IPS DF 19.7 (cell line): Measurements from ENCODE around the gene TCF4.
A peak's percentile ranks its signal among the peaks of the same experiment; 100 is the strongest.

ENCODE experiments used
- DNase-seq: peaks from one replicate; pipeline ENCODE4 v3.0.0-alpha.2; 2013; ENCODE audit warnings: low read depth, low spot score

The TCF4 gene

DNA sequence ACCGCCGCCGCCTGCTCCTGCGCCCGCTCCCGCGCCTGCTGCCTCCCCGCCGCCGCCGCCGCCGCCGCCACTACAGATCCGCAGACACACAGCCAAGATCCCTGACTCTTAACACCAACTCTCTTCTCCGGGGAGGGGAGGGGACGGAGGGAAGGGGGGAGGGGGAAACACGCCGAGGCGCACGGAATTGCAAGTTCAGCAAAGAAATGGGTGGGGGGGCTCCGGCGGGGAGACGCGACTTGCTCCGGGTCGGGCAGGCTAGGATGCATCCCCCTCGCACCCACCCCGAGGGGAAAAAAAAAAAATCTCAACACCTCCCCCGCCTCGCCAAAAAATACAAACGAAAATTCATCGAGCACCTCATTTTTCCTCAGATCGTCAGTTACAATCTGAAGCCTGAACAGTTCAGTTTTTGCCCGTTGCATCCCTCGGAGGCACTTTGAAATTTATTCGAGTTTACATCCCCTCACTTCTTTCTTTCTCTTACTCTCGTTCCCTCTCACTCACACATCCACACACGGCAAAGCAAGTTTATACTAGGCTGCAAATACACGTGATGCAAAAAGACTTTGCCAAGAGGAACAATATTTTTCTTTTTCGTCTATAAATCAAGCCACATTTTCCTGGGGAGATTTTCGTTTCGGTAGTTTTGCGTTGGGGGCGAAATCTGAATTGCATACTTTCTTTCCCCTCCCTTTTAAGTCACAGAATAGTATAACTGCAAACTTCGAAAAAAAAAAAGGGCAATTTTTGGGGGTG is at the start of gene TCF4:
Gene TCF4, minus strand, starts transcription at position 82 of the 759 bp plus-strand sequence. CDS start 1,076 bp downstream, outside the sequence.
- DNase-seq = peak; percentile 47

DNA sequence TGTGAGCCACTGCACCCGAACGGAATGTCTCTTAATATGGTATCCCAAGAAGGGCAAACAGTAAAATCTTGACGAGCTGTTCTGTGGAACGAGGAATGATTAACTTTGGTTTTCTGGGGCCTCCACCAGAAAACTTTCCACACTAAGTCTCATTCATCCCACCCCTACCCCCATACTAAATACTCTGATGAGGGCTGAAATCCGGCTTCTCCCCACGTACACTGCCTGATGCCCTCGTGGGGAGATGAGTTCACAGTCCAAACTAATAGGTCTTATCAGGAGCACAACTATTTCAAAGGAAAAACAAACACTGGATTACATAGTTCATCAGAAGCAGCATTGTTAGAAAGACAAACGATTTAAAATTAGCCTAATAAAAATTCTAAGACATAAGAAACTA is 49.2 kb upstream of the TCF4 start:
- no peak for DNase-seq

DNA sequence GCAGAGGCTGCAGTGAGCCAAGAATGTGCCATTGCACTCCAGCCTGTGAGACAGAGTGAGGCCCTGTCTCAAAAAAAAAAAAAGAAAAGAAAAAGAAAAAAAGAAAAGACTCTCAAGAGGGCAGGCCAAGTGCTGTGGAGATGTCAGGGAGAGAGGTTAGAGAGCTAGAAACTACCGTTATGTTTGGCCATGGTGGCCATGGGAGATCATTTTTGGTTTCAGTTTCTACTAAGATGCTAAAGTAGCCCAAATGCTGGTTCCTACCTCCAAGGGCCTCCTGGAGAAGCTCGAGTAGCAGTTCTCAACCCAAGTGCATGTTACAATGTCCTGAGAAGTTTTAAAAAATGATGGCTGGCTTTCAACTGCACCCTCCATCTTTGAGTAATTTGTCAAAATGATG is 47.4 kb upstream of the TCF4 start:
- no peak for DNase-seq

DNA sequence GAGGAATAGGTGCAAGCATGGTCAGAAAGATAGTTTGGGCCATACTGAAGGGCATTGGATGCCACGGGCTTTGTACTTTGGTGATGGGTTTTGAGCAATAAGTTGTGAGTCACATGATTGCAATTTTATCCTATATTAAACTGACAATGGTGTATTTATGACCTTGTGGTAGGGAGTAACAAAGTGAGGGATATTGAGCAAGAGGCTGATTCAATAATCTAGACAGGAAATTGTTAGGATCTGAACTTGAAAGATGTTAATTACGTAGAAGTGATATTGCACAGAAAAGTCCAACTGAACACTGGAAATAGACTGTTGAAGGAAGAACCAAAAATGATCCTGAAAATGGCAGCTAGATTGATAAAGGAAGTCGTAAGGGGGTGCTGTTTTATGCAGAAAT is 46.6 kb upstream of the TCF4 start:
- no peak for DNase-seq

DNA sequence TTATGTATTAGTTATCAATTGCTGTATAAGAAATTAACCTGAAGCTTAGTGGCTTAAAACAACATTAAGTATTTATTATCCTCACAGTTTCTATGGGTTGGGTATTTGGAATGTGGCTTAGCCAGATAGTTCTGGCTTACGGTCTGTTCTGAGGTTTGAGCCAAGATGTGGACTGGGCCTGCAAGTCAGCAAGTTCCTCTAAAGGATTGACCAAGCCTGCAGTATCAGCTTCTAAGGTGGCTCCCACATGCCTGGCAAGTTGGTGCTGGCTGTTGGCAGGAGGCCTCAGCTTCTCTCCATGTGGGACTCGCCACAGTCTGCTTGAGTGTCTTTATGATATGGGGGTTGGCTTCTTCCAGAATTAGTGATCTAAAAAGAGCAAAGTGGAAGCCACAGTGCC is 45.0 kb upstream of the TCF4 start:
- DNase-seq = no peak

DNA sequence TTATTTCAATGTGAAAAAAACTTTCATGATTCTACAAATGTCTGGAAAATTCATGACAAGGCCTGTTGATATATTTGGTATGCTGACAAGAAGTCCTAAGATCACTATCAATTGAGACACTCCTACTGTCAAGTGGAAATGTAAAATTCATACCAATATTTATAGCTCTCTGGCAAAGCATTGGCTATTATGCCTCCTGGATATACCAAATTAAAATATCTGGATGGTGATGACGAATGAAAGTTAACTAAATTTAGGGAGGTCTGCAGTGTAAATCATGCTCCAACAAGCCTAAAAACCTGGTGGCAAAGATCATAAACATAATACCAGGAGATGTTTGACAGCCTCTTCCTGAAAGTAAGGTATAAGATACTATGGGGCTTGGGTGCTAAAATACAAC is 41.1 kb upstream of the TCF4 start:
- no peak for DNase-seq

DNA sequence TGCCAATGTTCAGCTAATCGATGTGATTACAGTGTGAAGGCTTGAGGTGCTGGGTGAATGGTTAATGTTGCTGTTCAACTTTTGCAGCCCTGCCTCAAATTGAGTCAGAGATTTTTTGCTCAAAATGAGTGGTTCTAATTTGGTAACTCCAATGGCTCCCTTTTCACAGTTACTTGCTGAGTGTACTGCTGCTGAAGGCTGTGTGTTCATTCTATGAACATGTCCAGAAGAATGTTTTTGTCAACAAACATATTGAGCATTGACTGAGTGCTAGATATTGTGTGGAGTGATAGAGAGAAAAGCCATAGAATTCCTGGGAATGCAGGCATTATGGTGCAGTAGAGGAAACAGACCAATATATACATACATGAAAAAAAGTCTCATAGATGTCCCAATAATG is 39.0 kb upstream of the TCF4 start:
- no peak for DNase-seq

DNA sequence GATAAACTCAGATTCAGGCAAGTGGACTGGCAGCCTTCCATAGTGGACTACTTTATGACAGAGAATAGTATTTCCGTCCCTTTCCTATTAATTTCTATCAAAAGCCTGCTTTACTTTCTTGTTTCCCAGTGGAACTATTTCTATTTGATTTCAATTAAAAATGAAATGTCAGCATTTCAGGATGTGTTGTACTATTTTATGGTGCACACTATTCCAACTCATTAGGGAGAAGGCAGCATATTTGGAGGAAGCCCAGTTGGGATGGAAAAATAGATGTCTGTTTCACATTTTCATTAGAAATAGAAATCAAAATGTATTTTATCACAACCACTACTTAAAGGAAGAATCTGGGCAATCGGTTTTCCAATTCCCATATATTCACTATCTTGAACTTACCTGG is 37.9 kb upstream of the TCF4 start:
- no peak for DNase-seq

DNA sequence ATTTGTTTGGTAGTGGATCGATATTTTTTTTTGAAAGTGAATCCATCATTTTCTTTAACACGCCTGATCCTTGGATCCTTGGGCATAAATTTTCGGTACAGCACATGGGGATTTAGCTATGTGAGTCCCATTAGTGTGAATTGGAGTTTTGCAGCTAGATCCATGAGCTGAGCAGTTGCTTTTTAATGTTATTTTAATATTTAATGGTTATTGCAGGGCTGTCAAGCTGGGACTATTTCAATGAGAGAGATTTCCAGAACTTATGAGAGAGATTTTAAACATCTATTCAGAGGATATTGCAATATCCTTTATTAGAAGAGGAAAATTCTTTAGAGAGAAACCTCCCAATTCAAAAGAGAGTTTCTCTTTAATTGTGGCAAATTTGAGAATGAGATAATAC is 35.6 kb upstream of the TCF4 start:
- DNase-seq = no peak

DNA sequence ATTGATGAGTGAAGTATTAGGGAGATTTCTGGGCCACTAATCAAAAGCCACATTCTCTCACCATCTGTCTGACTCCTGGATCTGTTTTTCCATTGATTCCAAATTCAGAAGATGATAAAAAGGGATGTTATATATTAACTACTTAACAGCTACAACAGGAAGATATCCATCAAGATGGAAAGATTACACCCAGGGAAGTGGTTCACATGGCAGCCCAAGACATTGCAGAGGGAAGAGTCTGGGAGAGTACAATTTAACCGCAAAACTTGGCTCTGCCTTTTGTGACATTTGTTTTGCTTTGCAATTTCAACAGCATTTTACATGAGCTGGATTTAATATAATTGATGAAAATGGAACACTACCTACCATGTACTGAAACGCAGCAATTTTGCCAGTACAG is 22.5 kb upstream of the TCF4 start:
- DNase-seq = no peak

DNA sequence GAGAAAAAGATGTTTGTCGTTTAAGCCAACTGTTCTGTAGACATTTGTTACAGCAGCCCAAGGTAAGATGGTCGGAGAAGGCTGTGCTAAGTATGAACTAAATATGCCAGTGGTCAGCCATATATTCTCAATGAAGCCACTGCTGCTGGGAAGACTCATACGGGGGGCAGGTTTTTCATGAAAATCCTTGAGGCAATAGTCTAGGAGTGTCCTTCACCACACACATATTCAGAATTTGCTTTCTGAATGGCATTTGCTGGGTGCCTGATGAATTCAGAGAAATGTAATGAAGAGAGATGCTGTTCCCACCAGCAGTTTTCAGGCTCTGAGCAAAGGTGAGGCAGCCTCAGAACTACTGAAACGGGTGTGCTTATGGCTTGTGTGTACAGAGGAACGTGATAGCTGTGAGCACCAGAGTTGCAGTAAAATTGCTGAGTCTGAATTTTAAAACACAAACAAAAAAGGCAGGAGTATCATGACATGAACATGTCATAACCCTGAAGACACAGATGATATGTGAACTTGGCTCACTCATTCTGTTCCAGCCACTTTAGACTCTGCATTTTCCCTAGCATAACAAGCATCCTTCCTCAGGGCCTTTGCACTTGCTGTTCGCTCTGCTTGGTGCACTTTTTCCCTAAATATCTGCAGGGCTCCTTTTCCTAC is 21.3 kb upstream of the TCF4 start:
- DNase-seq = no peak

DNA sequence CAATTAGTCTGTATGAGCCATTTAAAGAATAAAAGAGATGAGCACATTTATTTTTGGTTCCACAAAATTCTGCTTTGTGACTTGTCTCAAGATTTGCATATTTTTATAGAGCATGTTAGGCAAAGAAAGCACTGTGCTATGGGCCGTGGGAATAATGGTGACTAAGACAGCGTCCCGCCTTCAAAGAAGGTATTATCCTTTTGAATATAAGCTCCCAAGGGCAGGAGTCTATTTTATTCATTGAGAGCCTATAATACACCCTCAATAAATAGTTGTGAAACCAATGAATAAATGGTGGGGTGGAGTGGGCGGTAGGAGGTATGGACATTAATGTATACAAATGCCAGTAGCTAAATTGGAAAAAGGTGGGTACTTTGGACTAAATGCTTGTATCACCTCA is 20.5 kb upstream of the TCF4 start:
- no peak for DNase-seq

DNA sequence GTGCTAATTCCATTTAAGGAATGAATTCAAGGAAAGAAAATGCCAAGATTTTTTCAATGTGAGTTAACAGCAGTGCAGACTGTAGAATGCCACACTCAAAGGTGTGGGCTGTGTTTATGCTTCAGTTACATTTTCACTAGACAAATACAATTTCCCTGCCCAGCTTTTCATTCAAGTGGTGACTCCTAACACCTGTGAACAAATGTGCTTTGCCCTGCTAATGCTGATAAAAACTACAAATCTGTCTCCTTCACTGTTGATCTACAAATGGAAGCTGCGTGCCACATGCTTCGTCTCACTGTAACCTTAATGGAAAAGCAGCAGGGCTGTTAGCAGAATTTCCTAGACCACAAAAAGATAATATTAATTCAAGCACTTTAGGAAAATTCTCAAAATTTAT is 19.8 kb upstream of the TCF4 start:
- DNase-seq = no peak

DNA sequence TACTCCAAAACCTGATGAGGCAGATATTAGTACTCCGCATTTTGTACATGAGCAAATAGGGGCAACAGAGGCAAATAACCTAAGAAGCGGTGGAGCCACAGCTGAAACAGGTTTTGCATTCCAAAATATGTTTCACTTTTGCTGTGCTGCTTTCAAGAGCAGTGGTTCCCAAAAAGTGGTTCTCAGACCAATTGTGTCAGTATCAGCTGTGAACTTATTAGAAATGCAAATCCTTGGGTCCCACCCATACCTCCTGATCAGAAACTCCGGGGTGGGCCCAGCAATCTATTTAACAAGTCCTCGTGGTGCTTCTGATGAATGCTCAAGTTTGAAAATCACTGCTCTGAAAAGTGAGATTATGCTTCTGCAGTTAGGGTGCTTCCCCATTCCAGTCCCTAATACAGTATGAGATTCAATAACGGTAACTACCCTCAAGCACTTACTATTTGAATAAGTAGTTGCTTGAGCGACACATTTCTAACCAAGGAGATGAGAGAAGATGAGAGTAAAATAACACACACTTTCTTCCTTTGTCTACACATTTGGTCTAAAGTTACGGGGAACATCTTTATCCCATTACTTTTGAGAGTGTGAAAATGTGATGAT is 17.8 kb upstream of the TCF4 start:
- DNase-seq = no peak

DNA sequence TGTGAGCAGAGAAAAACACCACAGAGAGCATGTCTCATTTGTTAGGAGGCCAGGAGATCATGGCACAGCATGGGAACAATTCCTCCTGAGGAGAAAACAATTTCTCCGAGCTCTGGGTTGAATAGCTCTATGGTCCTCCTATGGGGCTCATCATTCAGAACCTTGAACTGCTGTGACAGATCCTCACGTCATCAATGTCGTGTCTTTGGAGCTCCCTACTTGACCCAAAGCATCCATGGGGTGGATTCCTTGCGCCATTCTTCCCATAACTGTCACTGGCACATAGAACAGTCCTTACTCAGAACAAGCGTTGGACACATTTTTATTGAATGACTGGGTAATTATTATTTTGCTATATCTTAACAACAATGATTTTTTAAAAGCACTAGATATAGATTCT is 15.8 kb upstream of the TCF4 start:
- DNase-seq = no peak

DNA sequence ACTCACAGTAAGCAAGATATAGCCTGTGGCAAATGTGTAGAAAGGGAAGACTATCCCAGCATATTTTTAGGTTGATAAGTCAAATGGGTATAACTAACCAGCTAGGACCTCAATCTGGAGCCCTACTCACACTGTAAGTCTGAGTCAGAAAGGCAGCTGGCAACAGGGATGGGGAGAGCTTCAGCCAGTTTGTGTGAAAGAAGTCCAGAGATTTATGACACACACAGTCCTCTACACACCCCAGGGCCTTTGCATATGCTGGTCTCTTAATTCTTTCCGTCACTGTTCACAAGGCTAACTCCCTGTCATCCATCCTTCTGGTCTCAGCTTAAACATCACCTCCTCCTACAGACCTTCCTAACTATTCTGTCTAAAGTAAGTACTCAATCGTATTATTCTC is 5.9 kb upstream of the TCF4 start:
- DNase-seq = no peak

DNA sequence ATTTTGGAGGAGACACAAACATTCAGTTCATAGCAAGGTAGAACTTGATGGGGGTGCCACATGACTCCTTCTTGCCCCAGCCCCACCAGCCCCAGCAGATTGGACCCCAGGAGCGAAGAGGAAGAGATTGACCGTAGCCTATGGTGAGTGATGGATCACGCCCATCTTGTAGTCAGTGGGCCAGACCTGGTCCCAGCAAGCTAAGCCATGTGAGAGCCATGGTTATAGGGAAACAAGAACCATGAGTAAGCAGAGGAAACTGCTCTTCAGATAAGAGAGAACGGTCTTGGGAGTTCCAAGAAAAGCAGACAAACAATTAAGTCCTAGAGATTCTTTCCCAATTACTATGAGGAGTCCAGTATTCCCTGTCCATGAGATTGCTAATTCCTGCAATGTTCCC is 4.6 kb upstream of the TCF4 start:
- DNase-seq = no peak

DNA sequence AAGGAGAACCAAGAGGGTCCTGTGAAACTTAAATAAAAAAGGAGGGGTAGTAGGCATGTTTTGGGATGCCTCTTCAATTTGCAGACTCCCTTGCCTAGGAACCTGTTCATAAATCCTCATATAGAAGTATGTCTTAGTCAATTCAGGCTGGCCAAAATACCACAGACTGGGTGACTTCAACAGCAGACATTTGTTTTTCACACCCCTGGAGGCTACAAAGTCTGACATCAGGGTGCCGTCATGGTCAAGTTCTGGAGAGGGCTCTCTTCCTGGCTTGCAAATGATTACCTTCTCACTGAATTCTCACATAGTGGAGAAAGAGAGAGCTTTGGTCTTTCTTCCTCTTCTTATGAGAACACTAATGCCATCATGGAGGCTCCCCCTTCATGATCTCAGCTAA is 4.1 kb upstream of the TCF4 start:
- DNase-seq = no peak

DNA sequence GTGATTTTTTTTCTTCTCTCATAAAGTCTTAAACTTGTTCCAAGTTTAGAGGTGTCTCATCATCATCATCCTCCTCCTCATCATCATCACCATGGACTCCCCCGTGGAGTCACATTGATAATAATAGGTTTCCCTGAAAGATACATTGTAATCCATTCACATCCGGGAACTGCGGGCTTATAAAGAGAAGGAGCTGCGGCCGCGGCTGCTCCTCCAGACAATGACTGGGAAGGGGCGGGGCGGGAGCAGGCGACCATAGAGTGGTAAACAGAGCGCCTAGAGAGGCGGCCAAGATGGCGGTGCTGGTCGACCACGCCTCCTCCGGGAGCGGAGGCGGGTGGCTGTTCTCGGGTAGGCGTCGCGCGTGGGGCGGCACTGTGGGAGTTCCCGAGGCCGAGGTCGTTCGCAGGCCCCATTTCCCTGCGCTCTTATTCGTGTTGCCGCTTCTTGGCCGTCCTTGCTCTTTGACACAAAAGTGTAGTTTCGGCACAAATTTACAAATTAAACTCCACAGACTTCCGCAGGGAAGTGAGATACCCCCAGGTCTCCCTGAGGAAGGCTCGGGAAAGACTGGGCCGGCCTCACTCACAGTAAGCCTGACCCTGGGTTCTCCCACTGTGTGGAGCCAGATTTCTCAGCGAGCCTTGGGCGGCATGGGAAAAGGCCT is 1.8 kb upstream of the TCF4 start:
- DNase-seq = peak; percentile 70

DNA sequence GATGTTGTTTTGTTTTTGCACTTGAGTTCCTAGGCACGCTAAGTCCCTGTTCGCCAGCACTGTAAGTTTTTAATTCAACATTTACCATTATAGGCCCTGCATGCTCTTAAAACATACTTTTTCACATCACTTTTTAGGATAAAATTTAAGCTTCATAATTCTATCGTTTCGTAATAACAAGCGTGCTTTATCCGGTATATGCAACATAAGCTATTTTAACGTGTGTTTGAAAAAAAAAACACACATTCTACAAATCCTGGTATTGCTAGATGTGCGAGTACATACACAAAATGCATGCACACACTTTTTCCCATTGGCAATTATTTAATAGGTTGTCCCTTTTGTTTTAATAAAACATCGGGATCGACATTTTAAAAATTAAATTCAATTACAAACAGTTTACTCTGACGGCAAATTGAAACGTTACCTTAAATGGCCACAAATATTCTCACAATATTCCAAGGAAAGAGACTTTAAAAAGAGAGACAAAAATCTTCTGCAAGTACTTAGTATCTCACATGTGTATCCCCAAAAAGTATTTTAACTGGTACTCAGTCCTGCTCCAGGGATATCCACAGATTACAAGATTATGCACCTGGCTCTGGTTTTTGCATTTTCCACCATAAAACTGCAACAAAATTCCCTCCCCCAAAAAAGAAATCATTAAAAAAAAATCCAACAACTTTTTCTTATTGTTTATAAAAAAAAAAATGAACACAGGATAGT is 1.0 kb upstream of the TCF4 start:
- no peak for DNase-seq

DNA sequence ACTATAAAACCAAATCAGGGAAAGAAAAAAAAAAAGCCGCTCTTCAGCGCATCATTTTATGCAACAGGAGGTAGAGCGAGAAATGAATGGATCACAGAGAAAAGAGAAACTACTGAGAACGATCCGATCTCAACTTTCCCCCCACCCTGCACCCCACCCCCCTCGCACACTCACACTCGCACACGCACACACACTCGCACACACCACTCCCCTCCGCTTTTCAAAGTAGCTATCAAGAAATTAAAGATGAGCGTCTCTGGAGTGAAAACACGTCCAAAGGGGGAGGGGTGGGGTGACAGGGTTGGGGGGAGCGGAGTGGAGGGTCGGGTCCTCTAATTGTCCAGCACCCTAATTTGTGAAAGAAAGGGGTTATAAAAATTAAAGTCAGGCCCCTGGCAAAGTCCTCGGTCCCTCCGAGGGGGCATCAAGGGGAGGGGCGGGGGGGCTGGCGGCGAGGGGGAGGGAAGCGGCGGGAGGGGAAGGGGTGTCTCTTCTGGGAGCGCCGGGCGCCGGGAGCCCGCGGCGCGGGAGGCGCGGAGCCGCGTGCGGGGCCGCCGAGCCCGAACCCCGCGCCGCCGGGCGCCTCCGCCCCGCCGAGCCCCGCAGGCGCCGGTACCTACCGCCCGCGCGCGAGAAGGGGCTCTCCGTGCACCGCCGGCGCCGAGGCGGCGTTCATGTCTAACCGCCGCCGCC is 428 bp downstream of the TCF4 start:
- no peak for DNase-seq
